DMS79 treated with DMSO at 0.1 percent for 48 hours (cell line): Measurements from ENCODE around the gene DOCK9.
A peak's percentile ranks its signal among the peaks of the same experiment; 100 is the strongest.

ENCODE experiments used
- DNase-seq: peaks from one replicate; lab custom pipeline; 2025; lab: John Stamatoyannopoulos, UW

Gene DOCK9

GRCh38 chr13:98848746-98849145 lies 129.1 kb downstream of the DOCK9 start:
- DNase-seq: no peak

GRCh38 chr13:98847780-98848179 lies 130.1 kb downstream of the DOCK9 start:
- DNase-seq: no peak

- no peak for DNase-seq
Observed at GRCh38 chr13:98846986-98847385, 130.9 kb downstream of the DOCK9 start.

GRCh38 chr13:98846521-98846920 lies 131.3 kb downstream of the DOCK9 start:
- no peak for DNase-seq

- DNase-seq: no peak
Observed at GRCh38 chr13:98845742-98846141, 132.1 kb downstream of the DOCK9 start.

GRCh38 chr13:98844021-98844420 lies 133.8 kb downstream of the DOCK9 start:
- no peak for DNase-seq

- DNase-seq: no peak
Observed at GRCh38 chr13:98843482-98843877, 134.4 kb downstream of the DOCK9 start.

- peak; percentile 92 for DNase-seq
Observed at GRCh38 chr13:98842858-98843481, 134.9 kb downstream of the DOCK9 start.

- DNase-seq: peak; percentile 69
Observed at GRCh38 chr13:98842070-98842469, 135.8 kb downstream of the DOCK9 start.

- no peak for DNase-seq
Observed at GRCh38 chr13:98839856-98840769, 137.8 kb downstream of the DOCK9 start.

- DNase-seq: peak; percentile 54
Observed at GRCh38 chr13:98838776-98839175, 139.1 kb downstream of the DOCK9 start.

GRCh38 chr13:98837896-98838295 lies 140.0 kb downstream of the DOCK9 start:
- no peak for DNase-seq

- peak; percentile 68 for DNase-seq
Observed at GRCh38 chr13:98835156-98835555, 142.7 kb downstream of the DOCK9 start.

GRCh38 chr13:98834254-98834960 lies 143.5 kb downstream of the DOCK9 start:
- peak; percentile 67 for DNase-seq

GRCh38 chr13:98831236-98831635 lies 146.6 kb downstream of the DOCK9 start:
- no peak for DNase-seq

GRCh38 chr13:98829541-98829940 lies 148.3 kb downstream of the DOCK9 start:
- no peak for DNase-seq

- no peak for DNase-seq
Observed at GRCh38 chr13:98828614-98829013, 149.2 kb downstream of the DOCK9 start.

GRCh38 chr13:98827449-98827848 lies 150.4 kb downstream of the DOCK9 start:
- DNase-seq: no peak

GRCh38 chr13:98826146-98826545 lies 151.7 kb downstream of the DOCK9 start:
- DNase-seq: no peak

GRCh38 chr13:98825659-98826058 lies 152.2 kb downstream of the DOCK9 start:
- DNase-seq: no peak

- DNase-seq: no peak
Observed at GRCh38 chr13:98824376-98825160, 153.3 kb downstream of the DOCK9 start.

- no peak for DNase-seq
Observed at GRCh38 chr13:98823442-98823841, 154.4 kb downstream of the DOCK9 start.
